Astrocyte (in vitro differentiated cells and primary cell): ENCODE results near the gene VPS13C. TPM values are rescaled to one million over a fixed set of nuclear protein-coding genes. Genes with fewer than 3 reads are reported as not detected.

Source experiments
- DNase-seq: peaks from one replicate; pipeline ENCODE4 v3.0.0-alpha.2; 2010; ENCODE audit warnings: low read depth
- FAIRE-seq: peaks from 2 replicates; lab custom pipeline; 2011; peaks lifted over from hg19 to GRCh38; lab: Jason Lieb, UNC
- H2AFZ ChIP-seq: 2 replicates; pipeline ENCODE4 v1.6.0; 2012; ENCODE audit warnings: low read depth, low read length, inconsistent platforms
- H3K27ac ChIP-seq: 2 replicates; pipeline ENCODE4 v1.5.1; 2011; ENCODE audit warnings: low read depth, low read length, inconsistent platforms
- H3K27me3 ChIP-seq: 2 replicates; pipeline ENCODE4 v1.6.0; 2011; ENCODE audit warnings: low read length, inconsistent platforms; ENCODE audit not compliant: insufficient read depth
- H3K36me3 ChIP-seq: 2 replicates; pipeline ENCODE4 v1.5.1; 2011; ENCODE audit warnings: low read length, inconsistent platforms; ENCODE audit not compliant: insufficient read depth
- H3K4me1 ChIP-seq: 2 replicates; pipeline ENCODE4 v1.5.1; 2011; ENCODE audit warnings: low read length, inconsistent platforms; ENCODE audit not compliant: insufficient read depth
- H3K4me2 ChIP-seq: 2 replicates; pipeline ENCODE4 v1.6.0; 2012; ENCODE audit warnings: low read length, inconsistent platforms
- H3K4me3 ChIP-seq: 2 replicates; pipeline ENCODE4 v1.5.1; 2011; ENCODE audit warnings: low read depth, mild to moderate bottlenecking, low read length, inconsistent platforms; ENCODE audit not compliant: insufficient read depth
- H3K79me2 ChIP-seq: 2 replicates; pipeline ENCODE4 v1.6.0; 2012; ENCODE audit warnings: mild to moderate bottlenecking, low read length, inconsistent platforms; ENCODE audit not compliant: insufficient read depth
- H3K9ac ChIP-seq: 2 replicates; pipeline ENCODE4 v1.6.0; 2012; ENCODE audit warnings: mild to moderate bottlenecking, low read length, inconsistent platforms
- H3K9me3 ChIP-seq: 2 replicates; pipeline ENCODE4 v1.5.1; 2012; ENCODE audit warnings: low read depth, mild to moderate bottlenecking, low read length, inconsistent platforms; ENCODE audit not compliant: insufficient read depth
- H4K20me1 ChIP-seq: 2 replicates; pipeline ENCODE4 v1.6.0; 2012; ENCODE audit warnings: low read length, inconsistent platforms; ENCODE audit not compliant: insufficient read depth
- H3K27ac Mint-ChIP-seq: one replicate; pipeline ENCODE4 v1.8.0; 2021; ENCODE audit warnings: mild to moderate bottlenecking, mixed read lengths; ENCODE audit not compliant: unreplicated experiment
- H3K27me3 Mint-ChIP-seq: one replicate; pipeline ENCODE4 v1.8.0; 2021; ENCODE audit warnings: low read depth, mixed read lengths; ENCODE audit not compliant: unreplicated experiment
- H3K36me3 Mint-ChIP-seq: one replicate; pipeline ENCODE4 v1.8.0; 2021; ENCODE audit warnings: low read depth, mixed read lengths; ENCODE audit not compliant: unreplicated experiment
- H3K4me1 Mint-ChIP-seq: one replicate; pipeline ENCODE4 v1.8.0; 2021; ENCODE audit warnings: low read depth, mixed read lengths; ENCODE audit not compliant: unreplicated experiment
- H3K4me3 Mint-ChIP-seq: one replicate; pipeline ENCODE4 v1.8.0; 2021; ENCODE audit warnings: mild to moderate bottlenecking, moderate library complexity, mixed read lengths; ENCODE audit not compliant: unreplicated experiment
- H3K9me3 Mint-ChIP-seq: one replicate; pipeline ENCODE4 v1.8.0; 2021; ENCODE audit warnings: mild to moderate bottlenecking, mixed read lengths; ENCODE audit not compliant: unreplicated experiment
- EZH2 ChIP-seq: IDR thresholded peaks from 2 replicates; pipeline ENCODE4 v1.6.1; 2012; ENCODE audit warnings: mild to moderate bottlenecking, low read length, inconsistent platforms; ENCODE audit not compliant: insufficient read depth
- total RNA-seq: library from RNA; stranded (reverse); gene quantifications from 2 replicates; pipeline ENCODE4 v1.2.1, GENCODE V29; 2021
- TF ChIP-seq, protein P1 (sequence below): IDR thresholded peaks from 2 replicates; pipeline ENCODE4 v1.5.1; 2011; ENCODE audit warnings: low read depth, mild to moderate bottlenecking, inconsistent platforms, low read length, moderate library complexity; ENCODE audit not compliant: insufficient read depth

Gene VPS13C
- total RNA-seq, 1 donor from 2014 or later, result 35.4 TPM

GRCh38 chr15:62063825-62064635 is 3.8 kb upstream of the VPS13C start:
- Histone ChIP-seq H3K9ac (no peak overlapping the region), H3K27me3 (peaks cover 42% of the 10 kb centered on the region), H3K4me1 (peaks cover 24% of the 10 kb centered on the region), H3K36me3 (no peaks in the 10 kb centered on the region), H4K20me1 (peaks cover 8% of the 10 kb centered on the region), H3K27ac (peak overlapping the region; percentile 23), H2AFZ (no peak overlapping the region), H3K9me3 (no peaks in the 10 kb centered on the region), H3K79me2 (peaks cover 5% of the 10 kb centered on the region), H3K4me3 (no peak overlapping the region), H3K4me2 (no peak overlapping the region)
- DNase-seq (no peak), FAIRE-seq (no peak)
- no peaks in the 10 kb centered on the region for H3K9me3 Mint-ChIP-seq
- H3K27ac Mint-ChIP-seq, result no peak overlapping the region
- H3K27me3 Mint-ChIP-seq, result peaks cover 48% of the 10 kb centered on the region
- H3K4me1 Mint-ChIP-seq, result peaks cover 5% of the 10 kb centered on the region
- no peaks in the 10 kb centered on the region for H3K36me3 Mint-ChIP-seq
- H3K4me3 Mint-ChIP-seq, result no peak overlapping the region
- TF ChIP-seq, protein P1, sequence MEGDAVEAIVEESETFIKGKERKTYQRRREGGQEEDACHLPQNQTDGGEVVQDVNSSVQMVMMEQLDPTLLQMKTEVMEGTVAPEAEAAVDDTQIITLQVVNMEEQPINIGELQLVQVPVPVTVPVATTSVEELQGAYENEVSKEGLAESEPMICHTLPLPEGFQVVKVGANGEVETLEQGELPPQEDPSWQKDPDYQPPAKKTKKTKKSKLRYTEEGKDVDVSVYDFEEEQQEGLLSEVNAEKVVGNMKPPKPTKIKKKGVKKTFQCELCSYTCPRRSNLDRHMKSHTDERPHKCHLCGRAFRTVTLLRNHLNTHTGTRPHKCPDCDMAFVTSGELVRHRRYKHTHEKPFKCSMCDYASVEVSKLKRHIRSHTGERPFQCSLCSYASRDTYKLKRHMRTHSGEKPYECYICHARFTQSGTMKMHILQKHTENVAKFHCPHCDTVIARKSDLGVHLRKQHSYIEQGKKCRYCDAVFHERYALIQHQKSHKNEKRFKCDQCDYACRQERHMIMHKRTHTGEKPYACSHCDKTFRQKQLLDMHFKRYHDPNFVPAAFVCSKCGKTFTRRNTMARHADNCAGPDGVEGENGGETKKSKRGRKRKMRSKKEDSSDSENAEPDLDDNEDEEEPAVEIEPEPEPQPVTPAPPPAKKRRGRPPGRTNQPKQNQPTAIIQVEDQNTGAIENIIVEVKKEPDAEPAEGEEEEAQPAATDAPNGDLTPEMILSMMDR, result no peak
- TF ChIP-seq EZH2, result no peak

DNA sequence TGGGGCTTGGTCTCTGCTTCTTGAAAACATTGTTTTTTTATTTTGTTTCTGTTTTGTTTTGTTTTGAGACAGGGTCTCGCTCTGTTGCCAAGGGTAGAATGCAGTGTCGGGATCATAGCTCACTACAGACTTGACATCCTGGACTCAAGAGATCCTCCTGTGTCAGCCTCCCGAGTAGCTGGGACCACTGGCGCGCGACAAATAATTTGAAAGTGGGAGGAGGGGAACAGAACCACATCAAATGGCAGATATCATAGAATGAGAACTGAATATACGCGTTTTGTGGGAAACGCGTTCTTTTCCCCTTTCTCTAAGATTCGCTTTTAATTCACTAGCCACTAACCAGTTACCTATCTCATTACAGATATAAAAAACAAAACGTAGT is 641 bp upstream of the VPS13C start:
- peak overlapping the region; percentile 7 for H3K27ac Mint-ChIP-seq
- Histone ChIP-seq H3K9me3 (no peaks in the 10 kb centered on the region), H3K36me3 (no peaks in the 10 kb centered on the region), H3K4me3 (peak overlapping the region; percentile 72), H4K20me1 (peaks cover 18% of the 10 kb centered on the region), H3K27ac (no peak overlapping the region), H2AFZ (peak overlapping the region; percentile 95), H3K79me2 (peaks cover 25% of the 10 kb centered on the region), H3K4me2 (peak overlapping the region; percentile 98), H3K9ac (peak overlapping the region; percentile 86), H3K4me1 (peaks cover 12% of the 10 kb centered on the region), H3K27me3 (peaks cover 17% of the 10 kb centered on the region)
- no peaks in the 10 kb centered on the region for H3K9me3 Mint-ChIP-seq
- DNase-seq, result no peak
- FAIRE-seq, result no peak
- peaks cover 26% of the 10 kb centered on the region for H3K27me3 Mint-ChIP-seq
- H3K4me3 Mint-ChIP-seq, result peak overlapping the region; percentile 89
- H3K4me1 Mint-ChIP-seq, result peaks cover 2% of the 10 kb centered on the region
- no peaks in the 10 kb centered on the region for H3K36me3 Mint-ChIP-seq
- TF ChIP-seq EZH2, result no peak
- TF ChIP-seq, protein P1, result no peak

DNA sequence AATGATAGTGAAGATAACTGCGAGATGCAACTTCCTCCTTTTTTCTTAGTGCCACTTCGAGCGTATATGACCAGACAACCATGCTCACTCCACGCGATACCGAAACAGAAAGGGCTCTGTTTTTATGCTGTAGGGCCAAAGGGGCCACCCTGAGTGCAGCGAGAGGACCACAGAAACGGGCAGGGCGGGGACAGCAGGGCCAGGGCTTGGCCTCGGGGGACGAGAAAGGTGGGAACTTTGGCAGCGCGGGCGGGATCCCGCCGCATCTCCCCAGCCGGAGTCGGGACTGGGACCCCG is 483 bp downstream of the VPS13C start:
- H3K9ac ChIP-seq, result peak overlapping the region; percentile 86
- H2AFZ ChIP-seq, result peak overlapping the region; percentile 95
- Mint-ChIP-seq H3K27me3 (peaks cover 25% of the 10 kb centered on the region), H3K9me3 (no peaks in the 10 kb centered on the region), H3K27ac (peak overlapping the region; percentile 54), H3K4me3 (peak overlapping the region; percentile 92), H3K4me1 (peaks cover 4% of the 10 kb centered on the region), H3K36me3 (no peaks in the 10 kb centered on the region)
- H3K36me3 ChIP-seq, result no peaks in the 10 kb centered on the region
- H3K4me1 ChIP-seq, result peaks cover 12% of the 10 kb centered on the region
- H4K20me1 ChIP-seq, result peaks cover 23% of the 10 kb centered on the region
- FAIRE-seq (no peak), DNase-seq (peak; percentile 36)
- TF ChIP-seq EZH2, result no peak
- TF ChIP-seq, protein P1, result no peak
- peaks cover 33% of the 10 kb centered on the region for H3K79me2 ChIP-seq
- peak overlapping the region; percentile 67 for H3K27ac ChIP-seq
- H3K4me3 ChIP-seq, result peak overlapping the region; percentile 72
- H3K4me2 ChIP-seq, result peak overlapping the region; percentile 98
- no peaks in the 10 kb centered on the region for H3K9me3 ChIP-seq
- H3K27me3 ChIP-seq, result peaks cover 13% of the 10 kb centered on the region
